Measurements from ENCODE around the gene PRSS1.
"Not testable (repeated sequence)": the region's sequence is repeated elsewhere in the genome, so short reads cannot be mapped to it uniquely, and the experiment has no call there.

The PRSS1 gene

DNA sequence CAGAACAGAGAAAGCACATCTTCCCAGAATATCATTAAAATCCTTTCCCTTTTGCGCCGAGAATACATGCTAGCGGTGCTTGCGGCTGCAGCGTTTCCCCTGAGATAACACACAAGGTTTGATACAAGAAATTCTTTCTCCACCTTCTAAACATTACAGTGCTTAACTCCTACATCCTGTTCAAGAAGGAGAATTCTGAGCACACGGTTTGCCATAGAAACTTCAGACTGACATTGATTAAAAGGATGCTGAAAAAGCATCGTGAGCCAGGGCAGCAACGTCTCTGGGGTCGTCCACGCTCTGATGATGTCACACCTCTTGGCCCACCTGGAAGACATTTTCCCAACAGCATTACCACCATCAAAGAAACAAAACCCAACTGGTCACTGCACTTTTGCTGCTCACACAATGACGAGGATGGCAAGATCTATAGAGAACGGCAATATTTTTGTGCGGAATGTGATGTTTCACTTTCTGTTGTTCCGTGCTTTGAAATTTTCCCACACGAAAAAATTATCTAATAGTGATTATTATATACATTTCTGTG is 27.0 kb upstream of the PRSS1 start:
- DNase-seq (ENCODE audit: low spot score) = no peak
- TF ChIP-seq, protein P1, sequence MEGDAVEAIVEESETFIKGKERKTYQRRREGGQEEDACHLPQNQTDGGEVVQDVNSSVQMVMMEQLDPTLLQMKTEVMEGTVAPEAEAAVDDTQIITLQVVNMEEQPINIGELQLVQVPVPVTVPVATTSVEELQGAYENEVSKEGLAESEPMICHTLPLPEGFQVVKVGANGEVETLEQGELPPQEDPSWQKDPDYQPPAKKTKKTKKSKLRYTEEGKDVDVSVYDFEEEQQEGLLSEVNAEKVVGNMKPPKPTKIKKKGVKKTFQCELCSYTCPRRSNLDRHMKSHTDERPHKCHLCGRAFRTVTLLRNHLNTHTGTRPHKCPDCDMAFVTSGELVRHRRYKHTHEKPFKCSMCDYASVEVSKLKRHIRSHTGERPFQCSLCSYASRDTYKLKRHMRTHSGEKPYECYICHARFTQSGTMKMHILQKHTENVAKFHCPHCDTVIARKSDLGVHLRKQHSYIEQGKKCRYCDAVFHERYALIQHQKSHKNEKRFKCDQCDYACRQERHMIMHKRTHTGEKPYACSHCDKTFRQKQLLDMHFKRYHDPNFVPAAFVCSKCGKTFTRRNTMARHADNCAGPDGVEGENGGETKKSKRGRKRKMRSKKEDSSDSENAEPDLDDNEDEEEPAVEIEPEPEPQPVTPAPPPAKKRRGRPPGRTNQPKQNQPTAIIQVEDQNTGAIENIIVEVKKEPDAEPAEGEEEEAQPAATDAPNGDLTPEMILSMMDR (IDR thresholded peaks at IDR 0.05; ENCODE audit: borderline replicate concordance, control extremely low read depth, extremely low read depth, insufficient read depth, missing control alignments) = no peak
- in situ Hi-C loops (cut with MboI; ENCODE audit: low sequenced_read_pairs, unreplicated experiment) = no loop called here

GRCh38 chr7:142733271-142733670 is 16.0 kb upstream of the PRSS1 start:
- TF ChIP-seq, protein P1 (IDR thresholded peaks at IDR 0.05; ENCODE audit: borderline replicate concordance, control extremely low read depth, extremely low read depth, insufficient read depth, missing control alignments) = no peak
- in situ Hi-C loops (cut with MboI; ENCODE audit: low sequenced_read_pairs, unreplicated experiment) = no loop called here
- no peak for DNase-seq (ENCODE audit: low spot score)

DNA sequence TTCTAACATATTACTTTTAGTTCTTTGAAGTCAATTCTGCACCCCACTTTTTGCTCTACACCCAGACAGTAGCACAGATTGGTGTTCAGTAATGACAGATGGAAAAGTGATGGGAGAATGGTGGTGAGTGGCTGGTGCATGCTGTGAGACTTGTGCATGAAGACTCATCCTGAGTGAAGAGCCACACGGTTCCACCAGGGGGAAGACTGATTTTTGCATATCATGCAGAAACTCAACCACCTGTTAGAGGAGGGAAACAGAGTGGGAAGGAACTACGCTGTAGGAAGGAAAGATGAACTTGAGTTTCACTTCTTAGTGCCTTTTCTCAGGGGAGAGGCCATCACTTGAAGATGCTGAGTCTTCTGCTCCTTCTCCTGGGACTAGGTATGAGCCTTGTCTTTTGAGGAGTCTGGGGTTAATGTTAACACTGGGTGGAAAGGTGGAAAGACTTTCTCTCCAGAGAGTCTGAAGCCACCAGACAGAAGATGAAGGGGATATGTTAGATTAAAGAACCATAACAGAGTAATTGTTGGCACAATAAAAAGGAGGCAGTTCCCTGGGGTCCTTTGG is 9.3 kb upstream of the PRSS1 start:
- in situ Hi-C loops (cut with MboI; ENCODE audit: low sequenced_read_pairs, unreplicated experiment) = no loop called here
- DNase-seq (ENCODE audit: low spot score) = no peak
- TF ChIP-seq, protein P1 (IDR thresholded peaks at IDR 0.05; ENCODE audit: borderline replicate concordance, control extremely low read depth, extremely low read depth, insufficient read depth, missing control alignments) = peak; percentile 21

DNA sequence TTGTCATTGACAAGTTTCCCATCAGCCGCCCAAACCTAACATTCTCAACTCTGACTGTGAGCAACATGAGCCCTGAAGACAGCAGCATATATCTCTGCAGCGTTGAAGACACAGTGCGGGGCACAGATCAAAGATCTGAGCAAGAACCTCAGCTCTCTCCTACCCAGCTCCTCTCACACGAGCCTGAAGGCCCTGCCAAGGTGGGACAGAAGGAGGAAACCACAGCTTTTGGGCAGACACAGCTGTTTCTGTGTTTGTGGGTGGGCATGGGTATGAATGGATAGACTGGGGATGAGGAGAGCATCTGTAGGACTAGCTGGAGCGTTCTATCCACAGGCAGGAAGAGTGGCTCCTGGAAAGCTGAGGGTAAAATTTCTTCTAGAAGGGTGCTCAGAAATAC is 8.5 kb upstream of the PRSS1 start:
- TF ChIP-seq, protein P1 (IDR thresholded peaks at IDR 0.05; ENCODE audit: borderline replicate concordance, control extremely low read depth, extremely low read depth, insufficient read depth, missing control alignments) = no peak
- in situ Hi-C loops (cut with MboI; ENCODE audit: low sequenced_read_pairs, unreplicated experiment) = no loop called here
- no peak for DNase-seq (ENCODE audit: low spot score)

GRCh38 chr7:142741932-142742331 is 7.3 kb upstream of the PRSS1 start:
- in situ Hi-C loops (cut with MboI; ENCODE audit: low sequenced_read_pairs, unreplicated experiment); DNase-seq (ENCODE audit: low spot score): not testable (repeated sequence)

- no peak for DNase-seq (ENCODE audit: low spot score)
- in situ Hi-C loops (cut with MboI; ENCODE audit: low sequenced_read_pairs, unreplicated experiment) = no loop called here
- TF ChIP-seq, protein P1 (IDR thresholded peaks at IDR 0.05; ENCODE audit: borderline replicate concordance, control extremely low read depth, extremely low read depth, insufficient read depth, missing control alignments) = no peak
These were observed 4.1 kb upstream of the PRSS1 start for GRCh38 chr7:142745091-142745635.

- no peak for DNase-seq (ENCODE audit: low spot score)
- TF ChIP-seq, protein P1 (IDR thresholded peaks at IDR 0.05; ENCODE audit: borderline replicate concordance, control extremely low read depth, extremely low read depth, insufficient read depth, missing control alignments) = no peak
- in situ Hi-C loops (cut with MboI; ENCODE audit: low sequenced_read_pairs, unreplicated experiment) = no loop called here
These were observed 3.5 kb upstream of the PRSS1 start for GRCh38 chr7:142745745-142746144.
